H1 (cell line): ENCODE data around the gene NF1. TPM values are rescaled to one million over a fixed set of nuclear protein-coding genes. Genes with fewer than 3 reads are reported as not detected.

Experiments
- CTCF ChIA-PET: fragments of 300-600 bp; sonication (Branson Sonifier 250); formaldehyde crosslinking; loops from one replicate; lab custom pipeline; 2021; ENCODE audit not compliant: partially characterized antibody; lab: Charles Lee
- POLR2A ChIA-PET: fragments of 300-600 bp; sonication (Branson Sonifier 250); formaldehyde crosslinking; loops from one replicate; lab custom pipeline; 2021; ENCODE audit warnings: inconsistent platforms; ENCODE audit not compliant: partially characterized antibody; lab: Charles Lee
- DNase-seq, 2 experiments: peaks; one replicate each; pipeline versions ENCODE4 v3.0.0 to v3.0.0-alpha.2; 2010 to 2022; ENCODE audit warnings: low spot score in 2 of 2, low read depth in 1 of 2, mixed read lengths in 1 of 2
- FAIRE-seq: peaks from 2 replicates; lab custom pipeline; 2011; peaks lifted over from hg19 to GRCh38; lab: Jason Lieb, UNC
- H2AFZ ChIP-seq: 2 replicates; pipeline ENCODE4 v1.8.1; 2012; ENCODE audit warnings: low read length, inconsistent platforms
- H2AK5ac ChIP-seq: 2 replicates; pipeline ENCODE4 v1.6.1; 2013; ENCODE audit warnings: low read depth, low read length
- H2BK120ac ChIP-seq: replicated peaks from 2 replicates; pipeline ENCODE3; 2013; ENCODE audit warnings: low read depth, low read length, inconsistent platforms
- H2BK12ac ChIP-seq: 2 replicates; pipeline ENCODE4 v1.6.1; 2013; ENCODE audit warnings: low read depth, low read length
- H2BK15ac ChIP-seq: 2 replicates; pipeline ENCODE4 v1.6.1; 2013; ENCODE audit warnings: low read length
- H2BK20ac ChIP-seq: 2 replicates; pipeline ENCODE4 v1.6.1; 2013; ENCODE audit warnings: low read length
- H2BK5ac ChIP-seq: 2 replicates; pipeline ENCODE4 v1.6.1; 2013; ENCODE audit warnings: low read depth, low read length
- H3K14ac ChIP-seq: 2 replicates; pipeline ENCODE4 v1.6.1; 2013; ENCODE audit warnings: inconsistent platforms; ENCODE audit not compliant: insufficient read length
- H3K18ac ChIP-seq: 2 replicates; pipeline ENCODE4 v1.6.1; 2013; ENCODE audit warnings: low read length; ENCODE audit errors: extremely low read depth
- H3K23ac ChIP-seq: 2 replicates; pipeline ENCODE4 v1.6.1; 2013; ENCODE audit warnings: inconsistent platforms; ENCODE audit not compliant: insufficient read length
- H3K23me2 ChIP-seq: 2 replicates; pipeline ENCODE4 v1.6.1; 2013; ENCODE audit warnings: low read depth, low read length
- H3K27ac ChIP-seq: 2 replicates; pipeline ENCODE4 v1.6.1; 2011; ENCODE audit warnings: low read depth, low read length, inconsistent platforms
- H3K27me3 ChIP-seq, 4 experiments: replicated peaks in 1 of 4; 1 replicate in 1 of 4; 2 replicates in 3 of 4; pipeline versions ENCODE4 v1.6.1 to v1.8.1; 2011 to 2013; ENCODE audit warnings: low read length in 3 of 4, mild to moderate bottlenecking in 3 of 4, inconsistent platforms in 2 of 4, mixed read lengths in 2 of 4, moderate library complexity in 1 of 4; ENCODE audit not compliant: control insufficient read depth in 3 of 4, insufficient read depth in 3 of 4; ENCODE audit errors: extremely low read depth in 1 of 4
- H3K36me3 ChIP-seq, 4 experiments: 2 replicates each; pipeline versions ENCODE4 v1.6.1 to v1.8.1; 2011 to 2013; ENCODE audit warnings: mild to moderate bottlenecking in 4 of 4, low read length in 3 of 4, moderate library complexity in 2 of 4, control low read depth in 1 of 4, inconsistent platforms in 1 of 4; ENCODE audit not compliant: insufficient read depth in 4 of 4, control insufficient read depth in 2 of 4
- H3K4ac ChIP-seq: replicated peaks from 2 replicates; pipeline ENCODE3; 2013; ENCODE audit warnings: low read length, low read depth, mixed read lengths, inconsistent platforms; ENCODE audit not compliant: insufficient read length
- H3K4me1 ChIP-seq, 4 experiments: replicated peaks in 1 of 4; 1 replicate in 1 of 4; 2 replicates in 3 of 4; pipeline versions ENCODE4 v1.6.1 to v1.8.1; 2011 to 2013; ENCODE audit warnings: low read length in 3 of 4, inconsistent platforms in 2 of 4, mixed read lengths in 1 of 4; ENCODE audit not compliant: insufficient read depth in 4 of 4, control insufficient read depth in 3 of 4
- H3K4me2 ChIP-seq, 2 experiments: 2 replicates each; pipeline versions ENCODE4 v1.6.1 to v1.8.1; 2011 to 2013; ENCODE audit warnings: low read depth in 2 of 2, low read length in 2 of 2, control low read depth in 1 of 2, inconsistent platforms in 1 of 2, mild to moderate bottlenecking in 1 of 2; ENCODE audit not compliant: insufficient read depth in 1 of 2
- H3K4me3 ChIP-seq, 4 experiments: fragments of 200-600, 300-600 bp in 1 of 4; sonication (generic), shearing (Covaris generic), sonication (Bioruptor Twin) in 1 of 4; 2 replicates each; pipeline versions ENCODE4 v1.5.1 to v1.8.1; 2011 to 2016; ENCODE audit warnings: low read length in 4 of 4, low read depth in 3 of 4, control low read depth in 2 of 4, inconsistent platforms in 2 of 4, mild to moderate bottlenecking in 2 of 4, mixed read lengths in 1 of 4, moderate library complexity in 1 of 4; ENCODE audit not compliant: insufficient read depth in 2 of 4; ENCODE audit errors: extremely low read depth in 1 of 4
- H3K56ac ChIP-seq: replicated peaks from 2 replicates; pipeline ENCODE3; 2013; ENCODE audit warnings: low read depth, mild to moderate bottlenecking, mixed read lengths, low read length, inconsistent platforms; ENCODE audit not compliant: insufficient read length
- H3K79me1 ChIP-seq: 2 replicates; pipeline ENCODE4 v1.6.1; 2013; ENCODE audit warnings: low read depth, low read length, control low read depth
- H3K79me2 ChIP-seq, 2 experiments: 2 replicates each; pipeline versions ENCODE4 v1.6.1 to v1.8.1; 2012 to 2013; ENCODE audit warnings: low read length in 2 of 2, mild to moderate bottlenecking in 2 of 2, inconsistent platforms in 1 of 2; ENCODE audit not compliant: insufficient read depth in 2 of 2, control insufficient read depth in 1 of 2
- H3K9ac ChIP-seq, 4 experiments: replicated peaks in 1 of 4; 1 replicate in 1 of 4; 2 replicates in 3 of 4; pipeline versions ENCODE4 v1.6.1 to v1.8.1; 2011 to 2013; ENCODE audit warnings: low read depth in 3 of 4, low read length in 3 of 4, control low read depth in 2 of 4, mild to moderate bottlenecking in 2 of 4, moderate library complexity in 2 of 4, inconsistent platforms in 1 of 4; ENCODE audit errors: extremely low read depth in 1 of 4
- H3K9me3 ChIP-seq, 2 experiments: 2 replicates each; pipeline versions ENCODE4 v1.6.1 to v1.8.1; 2012 to 2013; ENCODE audit warnings: mild to moderate bottlenecking in 2 of 2, moderate library complexity in 2 of 2, control low read depth in 1 of 2, inconsistent platforms in 1 of 2, low read depth in 1 of 2, low read length in 1 of 2, mixed read lengths in 1 of 2; ENCODE audit not compliant: insufficient read depth in 2 of 2
- H4K20me1 ChIP-seq, 2 experiments: replicated peaks in 1 of 2; 2 replicates each; pipeline versions ENCODE3 to v1.8.1; 2011 to 2013; ENCODE audit warnings: inconsistent platforms in 2 of 2, low read length in 2 of 2, mild to moderate bottlenecking in 1 of 2; ENCODE audit not compliant: insufficient read depth in 2 of 2, control insufficient read depth in 1 of 2
- H4K5ac ChIP-seq: 2 replicates; pipeline ENCODE4 v1.6.1; 2013; ENCODE audit warnings: low read length, low read depth, mixed read lengths, inconsistent platforms; ENCODE audit not compliant: insufficient read length
- H4K8ac ChIP-seq: 2 replicates; pipeline ENCODE4 v1.8.0; 2013; ENCODE audit warnings: mild to moderate bottlenecking, moderate library complexity, low read length, inconsistent platforms; ENCODE audit not compliant: insufficient read depth; ENCODE audit errors: extremely low read depth
- H4K91ac ChIP-seq: replicated peaks from 2 replicates; pipeline ENCODE3; 2013; ENCODE audit warnings: low read length, mixed read lengths, inconsistent platforms; ENCODE audit not compliant: insufficient read length
- CTBP2 ChIP-seq: IDR thresholded peaks from 2 replicates; pipeline ENCODE4 v1.7.0; 2011; ENCODE audit warnings: borderline replicate concordance, mild to moderate bottlenecking, moderate library complexity, mixed read lengths, low read length; ENCODE audit not compliant: insufficient read depth, insufficient read length
- FOSL1 ChIP-seq: IDR thresholded peaks from 2 replicates; pipeline ENCODE4 v1.6.1; 2011; ENCODE audit warnings: mild to moderate bottlenecking, low read depth, low read length, moderate library complexity; ENCODE audit not compliant: insufficient read depth
- HDAC2 ChIP-seq, 2 experiments: fragments of 300-600 bp in 1 of 2; sonication (generic) in 1 of 2; IDR thresholded peaks; 2 replicates each; pipeline ENCODE4 v1.6.1; 2011 to 2012; ENCODE audit warnings: low read depth in 2 of 2, low read length in 2 of 2, mild to moderate bottlenecking in 2 of 2, moderate library complexity in 2 of 2, borderline replicate concordance in 1 of 2, inconsistent platforms in 1 of 2
- JUND ChIP-seq: IDR thresholded peaks from 2 replicates; pipeline ENCODE4 v1.6.1; 2011; ENCODE audit warnings: mild to moderate bottlenecking, improper control_type of control experiment, low read length
- KDM1A ChIP-seq: fragments of 200-600, 300-600 bp; sonication (generic); IDR thresholded peaks from 2 replicates; pipeline ENCODE4 v1.7.1; 2016; ENCODE audit warnings: mild to moderate bottlenecking, low read length, borderline replicate concordance
- KDM5A ChIP-seq: fragments of 200-600 bp; IDR thresholded peaks from 2 replicates; pipeline ENCODE4 v1.7.1; 2012; ENCODE audit warnings: mild to moderate bottlenecking, low read length, inconsistent platforms, mixed read lengths
- NANOG ChIP-seq: IDR thresholded peaks from 2 replicates; pipeline ENCODE4 v1.6.1; 2011; ENCODE audit warnings: low read length, low read depth, mild to moderate bottlenecking, inconsistent platforms; ENCODE audit not compliant: insufficient read depth, poor library complexity, severe bottlenecking
- NRF1 ChIP-seq: IDR thresholded peaks from 2 replicates; pipeline ENCODE4 v1.6.1; 2011; ENCODE audit warnings: mild to moderate bottlenecking, low read depth, low read length, improper control_type of control experiment
- SIX5 ChIP-seq: IDR thresholded peaks from 2 replicates; pipeline ENCODE4 v1.6.1; 2011; ENCODE audit warnings: mild to moderate bottlenecking, low read depth, low read length
- SRF ChIP-seq: IDR thresholded peaks from 2 replicates; pipeline ENCODE4 v1.6.1; 2011; ENCODE audit warnings: mild to moderate bottlenecking, low read depth, low read length, moderate library complexity
- TCF12 ChIP-seq: IDR thresholded peaks from 2 replicates; pipeline ENCODE4 v1.6.1; 2011; ENCODE audit warnings: low read depth, mild to moderate bottlenecking, low read length
- WGBS, 2 experiments: shearing (Covaris generic) in 1 of 2; methylation state at CpG; one replicate each; pipeline versions ENCODE4 v1.1.6 to v1.1.7; 2013 to 2015; ENCODE audit warnings: low lambda C conversion rate in 2 of 2, mixed read lengths in 2 of 2, inconsistent platforms in 1 of 2, low coverage in 1 of 2, missing lambda C conversion rate in 1 of 2; ENCODE audit not compliant: insufficient replicate concordance in 2 of 2, insufficient coverage in 1 of 2, insufficient read length in 1 of 2; ENCODE audit errors: extremely low coverage in 1 of 2, missing lambda C conversion rate in 1 of 2; 5-methylcytosine and 5-hydroxymethylcytosine counted together
- polyA plus RNA-seq, 7 experiments: library from polyadenylated mRNA; depleted of rRNA in 3 of 7; stranded (reverse) in 5 of 7; unstranded in 2 of 7; fragments of >200 nt in 5 of 7; fragments of 200-250 nt in 2 of 7; gene quantifications; 1 replicate in 5 of 7; 2 replicates in 1 of 7; 4 replicates in 1 of 7; pipeline versions ENCODE4 v1.2.1 to v1.2.3, GENCODE V29; 2011 to 2013; ENCODE audit warnings: missing spikeins in 2 of 7, mixed read lengths in 2 of 7
- total RNA-seq: library from RNA; stranded (reverse); fragmentation: NEBNext Ultra II Directional; extraction: Animal tissue kit (Norgen Biotek cat#: 25700); gene quantifications from 2 replicates; pipeline ENCODE4 v1.2.1, GENCODE V29; 2021
- TF ChIP-seq, protein P1 (sequence below): IDR thresholded peaks from 2 replicates; pipeline ENCODE4 v1.6.1; 2012; ENCODE audit warnings: inconsistent platforms

Gene NF1
- total and polyA plus RNA-seq, 2 of the 8 experiments (the other 6 are each of a cell fraction or from before 2014, with no cell fraction given), result 19.3 to 29.6 TPM

DNA sequence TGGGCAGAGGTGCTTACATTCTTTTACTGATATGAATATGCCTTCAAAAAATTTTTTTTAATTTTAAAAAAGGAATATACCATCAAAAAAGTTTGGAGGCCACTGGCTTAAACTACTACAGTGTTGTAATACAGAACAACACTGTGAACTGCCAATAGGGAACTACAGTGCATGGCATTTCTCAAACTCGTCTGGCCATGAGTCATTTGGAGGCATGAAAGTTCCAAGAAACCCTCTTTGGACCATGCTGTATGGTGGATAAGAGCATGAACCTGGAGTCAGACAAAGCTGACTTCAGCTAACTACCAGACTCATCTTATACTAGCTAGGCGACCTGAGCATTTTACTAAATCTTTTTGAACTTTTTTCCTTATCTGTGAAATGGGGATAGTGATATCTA lies 9.2 kb upstream of the NF1 start:
- no peaks in the 10 kb centered on the region for H3K9me3 ChIP-seq
- H3K4ac ChIP-seq, result no peak overlapping the region
- H2BK12ac ChIP-seq, result no peak overlapping the region
- no peaks in the 10 kb centered on the region for H4K20me1 ChIP-seq
- no peak overlapping the region for H3K4me2 ChIP-seq
- ChIA-PET CTCF (interaction anchor here (0.6 to 1.4 kb wide), 3 partner anchors 24 to 379 kb away, joined by 3 read pairs; no protein-coding TSS in a partner anchor), POLR2A (no interaction called here)
- H2BK15ac ChIP-seq, result no peak overlapping the region
- H3K9ac ChIP-seq, result no peak overlapping the region
- DNase-seq (no peak), FAIRE-seq (no peak)
- H3K14ac ChIP-seq, result no peak overlapping the region
- no peak overlapping the region for H2AFZ ChIP-seq
- H3K18ac ChIP-seq, result no peak overlapping the region
- no peak overlapping the region for H2BK120ac ChIP-seq
- H3K27ac ChIP-seq, result no peak overlapping the region
- H2BK20ac ChIP-seq, result no peak overlapping the region
- H4K91ac ChIP-seq, result no peak overlapping the region
- H3K79me2 ChIP-seq, result no peaks in the 10 kb centered on the region
- WGBS, 2 experiments, result 82% methylated on average over 2 of the region's 2 CpGs; no CpG with 5 or more reads in 1 of the 2 experiments
- H3K36me3 ChIP-seq, result no peaks in the 10 kb centered on the region
- H3K27me3 ChIP-seq, result no peaks in the 10 kb centered on the region
- no peak overlapping the region for H4K5ac ChIP-seq
- no peak overlapping the region for H2AK5ac ChIP-seq
- no peak overlapping the region for H3K23ac ChIP-seq
- H3K79me1 ChIP-seq, result no peaks in the 10 kb centered on the region
- no peak overlapping the region for H3K4me3 ChIP-seq
- no peak overlapping the region for H3K56ac ChIP-seq
- no peaks in the 10 kb centered on the region for H3K23me2 ChIP-seq
- no peak for TF ChIP-seq CTBP2
- no peak for TF ChIP-seq TCF12
- no peak for TF ChIP-seq KDM5A
- TF ChIP-seq KDM1A, result no peak
- no peak for TF ChIP-seq NRF1
- no peak for TF ChIP-seq HDAC2 (IDR thresholded peaks at IDR 0.05; ENCODE audit: borderline replicate concordance in 1 of 2, low read depth in 2 of 2, low read length in 2 of 2)
- TF ChIP-seq SRF, result no peak
- TF ChIP-seq FOSL1, result no peak
- TF ChIP-seq SIX5, result no peak
- TF ChIP-seq, protein P1, sequence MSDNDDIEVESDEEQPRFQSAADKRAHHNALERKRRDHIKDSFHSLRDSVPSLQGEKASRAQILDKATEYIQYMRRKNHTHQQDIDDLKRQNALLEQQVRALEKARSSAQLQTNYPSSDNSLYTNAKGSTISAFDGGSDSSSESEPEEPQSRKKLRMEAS, result no peak
- TF ChIP-seq JUND, result no peak
- TF ChIP-seq NANOG, result no peak
- TF ChIP-seq, all 59 proteins: peak for 0
- H4K8ac ChIP-seq, result no peak overlapping the region
- H3K4me1 ChIP-seq, result no peaks in the 10 kb centered on the region
- H2BK5ac ChIP-seq, result no peak overlapping the region
